Head of caudate nucleus (tissue), 42 donors: ENCODE measurements around the gene DLG2.

Experiments
- DNase-seq, 42 donors: peaks; one replicate each; pipeline versions ENCODE4 v3.0.0 to v3.0.0-alpha.2; 2020 to 2021; ENCODE audit warnings: mixed read lengths in 7 of 42
- intact Hi-C: fragments of 100-400 bp; cut with DNase I; formaldehyde crosslinking; loops from one replicate; pipeline ENCODE4 v1.15.0; 2022

DLG2 gene

DNA sequence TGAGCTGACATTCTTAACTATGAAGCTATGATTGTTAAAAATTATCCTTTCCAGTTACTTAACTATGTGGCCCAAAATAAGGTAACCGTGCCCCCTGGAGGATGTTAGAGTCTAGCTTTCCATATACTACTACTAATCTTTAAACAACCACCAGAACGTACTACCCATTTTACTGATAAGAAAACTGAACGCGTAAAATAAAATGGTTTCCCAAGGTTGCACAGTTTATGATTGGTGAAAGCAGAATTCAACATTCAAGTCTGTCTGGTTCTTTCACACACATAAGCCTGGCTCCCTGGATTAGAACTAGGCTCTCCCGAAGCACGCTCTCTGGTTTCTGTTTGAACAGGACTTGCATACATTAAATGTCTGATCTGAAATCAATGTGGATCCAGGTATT is 1903.1 kb downstream of the DLG2 start:
- DNase-seq: peak in 19 of 42 donors; percentile 19 to 71 (median 41)
- intact Hi-C loops: loop anchor here (10.0 kb wide), 1 partner anchor 439 kb away; the partner anchor contains the start of gene CCDC90B

DNA sequence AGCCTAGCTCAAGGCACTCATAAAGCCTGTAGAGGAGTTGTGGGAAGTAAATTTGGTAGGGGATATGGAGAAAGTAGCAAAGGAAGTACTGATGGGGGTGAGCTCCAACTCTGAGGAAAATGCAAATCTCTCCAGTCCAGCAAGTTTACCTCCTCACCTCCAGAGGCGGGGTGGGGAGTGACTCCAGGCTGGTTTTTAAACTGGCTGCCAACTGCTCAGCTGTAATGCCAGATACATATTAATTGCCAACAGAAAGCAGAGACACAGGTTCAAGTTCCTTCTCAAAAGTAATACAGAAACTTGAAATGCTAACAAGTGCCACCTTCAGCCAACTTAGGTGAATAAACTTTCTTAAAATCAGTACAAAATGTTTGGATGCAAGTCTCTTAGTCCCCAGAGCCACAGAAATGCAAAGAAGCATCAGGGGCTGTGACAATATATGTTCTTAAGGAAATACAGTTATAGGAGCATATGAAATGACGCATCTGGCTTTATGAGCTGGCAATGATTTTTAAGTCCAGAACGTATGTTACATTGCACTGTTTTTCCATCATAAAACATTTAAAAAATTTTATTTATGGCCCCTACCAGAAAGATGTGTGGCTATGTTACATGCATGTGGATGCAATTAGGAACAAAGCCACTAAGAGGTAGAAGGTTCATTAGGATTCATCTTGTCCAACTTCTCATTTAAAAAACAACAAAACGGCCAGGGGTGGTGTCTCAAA is 1904.6 kb downstream of the DLG2 start:
- intact Hi-C loops: loop anchor here (10.0 kb wide), 1 partner anchor 438 kb away; the partner anchor contains the start of gene CCDC90B
- no peak for DNase-seq

GRCh38 chr11:83721263-83721662 is 1905.9 kb downstream of the DLG2 start:
- intact Hi-C loops: loop anchor here (10.0 kb wide), 1 partner anchor 436 kb away; the partner anchor contains the start of gene CCDC90B
- DNase-seq: peak in 1 of 42 donors; percentile 44

DNA sequence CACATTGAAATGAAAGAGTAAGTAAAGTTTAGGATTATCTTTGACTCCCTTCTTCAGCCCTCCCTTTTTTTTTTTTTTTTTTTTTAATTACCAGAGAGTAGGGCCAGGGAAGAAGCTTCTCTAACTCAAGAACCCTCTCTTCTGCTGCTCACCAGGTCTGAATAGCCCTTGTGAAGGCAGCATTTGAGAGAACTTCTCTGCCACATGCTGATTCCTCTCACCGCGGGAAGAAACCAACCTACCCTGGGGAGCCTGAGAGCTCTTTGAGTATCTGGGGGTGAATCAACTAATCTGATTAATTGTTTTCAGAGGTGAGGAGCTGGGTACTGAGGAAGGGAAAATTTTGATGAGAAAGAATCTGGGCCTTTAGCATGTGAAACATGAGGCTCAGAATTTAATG is 1906.5 kb downstream of the DLG2 start:
- DNase-seq: no peak
- intact Hi-C loops: loop anchor here (10.0 kb wide), 1 partner anchor 436 kb away; the partner anchor contains the start of gene CCDC90B

- peak in 10 of 42 donors; percentile 18 to 55 (median 27) for DNase-seq
- intact Hi-C loops: no loop called here
These were observed 1909.6 kb downstream of the DLG2 start for GRCh38 chr11:83717537-83717936.

GRCh38 chr11:83715927-83716535 is 1911.1 kb downstream of the DLG2 start:
- DNase-seq: no peak
- intact Hi-C loops: no loop called here

- intact Hi-C loops: no loop called here
- peak in 20 of 42 donors; percentile 19 to 80 (median 43) for DNase-seq
These were observed 1913.4 kb downstream of the DLG2 start for GRCh38 chr11:83713708-83714107.

GRCh38 chr11:83711106-83711527 is 1916.0 kb downstream of the DLG2 start:
- no peak for DNase-seq
- intact Hi-C loops: no loop called here

- intact Hi-C loops: no loop called here
- DNase-seq: no peak
These were observed 1917.7 kb downstream of the DLG2 start for GRCh38 chr11:83709434-83709833.

GRCh38 chr11:83706566-83706965 is 1920.6 kb downstream of the DLG2 start:
- intact Hi-C loops: no loop called here
- no peak for DNase-seq

GRCh38 chr11:83702796-83703195 is 1924.3 kb downstream of the DLG2 start:
- intact Hi-C loops: no loop called here
- DNase-seq: no peak

DNA sequence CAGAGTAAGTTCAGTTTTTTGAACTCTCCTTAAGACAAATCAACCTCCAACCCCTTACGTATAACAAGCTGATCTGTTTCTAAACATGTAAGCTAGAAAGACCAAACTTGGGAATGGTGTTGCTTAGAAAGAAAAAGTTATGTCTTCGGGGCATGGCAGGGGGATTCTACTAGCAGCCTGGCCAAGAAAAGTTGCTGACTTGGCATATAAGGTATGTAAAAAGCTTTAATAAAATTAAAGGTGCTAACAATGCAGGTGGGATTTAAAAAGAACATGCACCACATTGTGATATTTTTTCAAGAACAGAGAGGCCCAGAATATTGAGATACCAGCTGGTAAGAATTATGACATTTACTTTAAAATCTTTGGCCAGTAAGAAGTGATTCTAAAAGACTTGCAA is 1929.6 kb downstream of the DLG2 start:
- intact Hi-C loops: no loop called here
- DNase-seq: no peak

- DNase-seq: no peak
- intact Hi-C loops: no loop called here
These were observed 1932.1 kb downstream of the DLG2 start for GRCh38 chr11:83695046-83695445.

DNA sequence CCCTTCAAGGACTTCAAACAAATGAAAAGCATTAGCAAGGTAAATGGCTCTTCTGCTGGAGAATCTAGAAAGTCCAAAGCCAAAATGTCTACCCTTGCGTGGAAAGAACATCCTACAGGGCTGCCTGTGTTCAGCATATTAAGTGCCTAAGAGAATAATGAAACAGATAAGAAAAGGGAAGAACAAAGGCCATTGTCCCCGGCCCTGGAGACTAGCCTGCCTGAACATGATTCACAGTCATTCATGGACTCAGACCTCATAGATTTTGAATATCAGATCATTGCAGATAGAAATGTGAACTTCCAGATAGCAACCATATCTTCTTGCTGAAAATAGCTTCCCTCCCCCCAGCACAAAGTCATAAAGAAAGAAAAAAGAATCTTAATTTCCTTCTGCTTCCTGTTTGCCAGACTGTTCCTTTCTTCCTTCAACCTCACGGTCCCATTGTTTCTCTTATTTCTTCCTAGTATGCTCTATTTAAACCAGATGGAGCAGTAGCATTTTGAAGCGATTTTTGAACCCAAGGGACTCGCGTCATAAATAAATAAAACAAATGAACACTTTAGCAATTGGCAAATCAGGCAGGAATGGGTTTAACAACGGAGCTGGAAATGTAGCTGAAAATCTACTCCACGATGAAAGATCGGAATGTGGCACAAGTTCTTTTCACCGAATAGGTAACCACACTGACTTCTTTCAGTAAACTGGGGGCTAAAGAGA is 1932.8 kb downstream of the DLG2 start:
- intact Hi-C loops: no loop called here

DNA sequence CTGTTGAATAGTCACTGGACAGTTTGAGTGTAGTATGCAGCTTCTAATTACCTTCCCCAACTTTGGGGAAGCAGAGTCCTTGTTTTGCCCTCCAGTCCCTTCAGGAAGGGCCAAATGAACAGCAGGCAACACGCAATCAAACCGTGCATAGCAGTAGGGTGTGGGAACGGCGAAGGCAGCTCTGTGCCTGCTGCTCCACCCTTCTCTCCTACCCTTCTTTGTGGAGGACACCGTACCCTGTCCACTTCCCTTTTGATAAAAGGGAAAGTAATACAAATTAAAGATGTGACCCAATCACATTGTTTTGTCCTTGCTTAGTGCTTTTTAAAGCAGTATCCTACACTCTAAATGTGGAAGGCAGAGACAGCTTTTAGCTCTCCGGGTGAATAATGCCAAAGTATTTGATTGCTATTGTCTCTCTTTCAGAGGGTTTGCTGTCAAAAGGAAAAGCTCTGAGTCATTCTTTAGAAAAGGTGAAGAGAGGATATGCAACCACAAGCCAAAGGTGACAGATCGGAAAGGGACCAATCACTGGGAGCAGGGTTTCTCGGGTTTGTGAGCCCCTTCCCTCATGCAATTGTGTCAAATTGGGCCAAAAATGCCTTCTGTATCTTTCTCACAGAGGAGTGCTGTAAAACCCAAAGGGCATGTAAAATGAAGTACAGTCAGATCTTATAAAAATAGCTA is 1933.7 kb downstream of the DLG2 start:
- intact Hi-C loops: no loop called here
- DNase-seq: peak in 3 of 42 donors; percentile 12 to 26 (median 25)

More for the DNA sequence above, 1932.8 kb downstream of the DLG2 start:
- DNase-seq: peak in 25 of 42 donors; percentile 26 to 83 (median 46)

- intact Hi-C loops: no loop called here
- DNase-seq: no peak
These were observed 1934.5 kb downstream of the DLG2 start for GRCh38 chr11:83692675-83693074.

DNA sequence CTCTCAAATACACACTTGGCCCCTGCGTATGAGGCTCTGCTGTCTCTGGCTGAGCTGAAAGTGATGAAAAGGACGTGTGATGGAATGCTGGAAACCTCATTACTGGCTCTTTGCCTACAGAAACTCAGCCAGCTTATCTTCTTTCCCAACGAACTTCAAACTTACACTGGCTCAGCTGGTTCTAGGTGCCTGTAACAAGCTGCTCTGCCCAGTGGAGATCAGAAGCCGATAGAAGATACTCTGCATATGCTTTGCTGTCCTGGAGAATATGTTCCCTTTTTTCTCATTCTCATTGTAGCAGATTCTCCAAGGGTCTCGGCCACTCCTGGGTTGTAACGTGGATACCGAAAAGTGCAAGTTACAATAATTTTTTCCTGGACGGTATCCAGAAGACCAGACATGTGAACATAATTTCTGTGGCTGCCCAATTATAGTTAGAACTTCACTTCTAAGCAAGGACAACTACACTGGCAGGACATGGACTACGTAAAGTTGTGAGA is 1935.6 kb downstream of the DLG2 start:
- DNase-seq: peak in 6 of 42 donors; percentile 16 to 52 (median 32)
- intact Hi-C loops: no loop called here

- intact Hi-C loops: no loop called here
- no peak for DNase-seq
These were observed 1937.9 kb downstream of the DLG2 start for GRCh38 chr11:83689144-83689780.

- intact Hi-C loops: no loop called here
- no peak for DNase-seq
These were observed 1939.4 kb downstream of the DLG2 start for GRCh38 chr11:83687787-83688186.
